T-helper 1 cell (primary cell): ENCODE measurements around the gene MTMR6.

ENCODE experiments used
- DNase-seq, 5 donors: peaks; one replicate each; pipeline ENCODE4 v3.0.0-alpha.2; 2012 to 2020

The MTMR6 gene

DNA sequence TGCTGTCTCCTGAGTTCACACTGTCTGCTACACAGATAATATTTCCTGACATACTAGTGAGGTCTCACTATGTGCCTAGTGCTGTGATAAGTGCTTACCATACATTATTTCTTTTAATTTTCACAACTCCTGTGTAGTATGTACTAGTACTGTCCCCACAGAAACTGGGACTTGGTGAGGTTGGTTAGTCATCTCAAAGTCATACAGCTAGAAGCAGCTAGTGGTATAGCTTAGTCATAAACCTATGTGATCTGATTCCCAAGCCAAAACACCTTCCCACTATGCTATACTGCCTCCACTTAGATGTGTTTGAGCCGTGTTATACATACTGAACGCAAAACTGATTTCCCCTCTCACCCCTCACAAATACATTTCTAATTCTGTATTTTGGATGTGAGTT, 10.5 kb downstream of the MTMR6 start:
- DNase-seq: peak in 1 of 5 donors; percentile 33

DNA sequence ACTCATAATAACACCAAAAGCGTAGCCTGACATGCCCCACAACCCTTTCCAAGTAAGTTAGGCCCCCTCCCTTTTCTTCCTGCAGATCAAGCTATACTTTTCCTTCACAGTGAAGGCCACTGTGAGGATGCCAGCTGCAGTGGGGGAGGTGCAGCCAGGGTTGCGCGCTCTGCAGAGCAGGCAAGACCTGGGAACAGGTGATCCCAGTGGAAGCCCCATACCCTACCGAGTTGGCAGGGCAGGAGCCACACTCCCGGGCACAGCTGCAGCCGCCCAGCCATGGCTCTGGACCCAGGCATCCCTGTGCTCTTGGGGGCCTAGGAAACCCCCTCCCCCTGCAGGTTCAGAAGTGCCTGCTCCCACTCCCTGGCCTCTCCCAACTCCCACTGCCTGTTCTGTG, 18.7 kb downstream of the MTMR6 start:
- DNase-seq: no peak

DNA sequence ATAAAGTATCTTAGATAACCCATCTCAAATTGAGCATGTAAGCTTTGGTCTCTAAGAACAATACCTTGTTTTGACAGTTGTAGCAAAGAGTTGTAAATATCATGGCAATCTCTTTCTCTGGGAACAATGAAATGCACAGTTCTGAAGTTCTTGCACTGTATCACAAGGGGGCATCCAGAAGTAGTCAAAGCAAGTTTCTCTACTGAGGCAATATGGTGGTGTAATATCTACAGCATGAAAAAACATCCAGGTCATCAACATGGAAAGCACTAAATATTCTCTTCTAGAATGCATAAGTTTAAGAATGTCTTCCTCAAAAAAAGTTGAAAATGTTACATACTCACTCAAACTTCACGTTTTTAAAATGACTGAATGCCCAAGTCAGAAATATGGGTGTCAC, 19.6 kb downstream of the MTMR6 start:
- peak in 1 of 5 donors; percentile 6 for DNase-seq

DNA sequence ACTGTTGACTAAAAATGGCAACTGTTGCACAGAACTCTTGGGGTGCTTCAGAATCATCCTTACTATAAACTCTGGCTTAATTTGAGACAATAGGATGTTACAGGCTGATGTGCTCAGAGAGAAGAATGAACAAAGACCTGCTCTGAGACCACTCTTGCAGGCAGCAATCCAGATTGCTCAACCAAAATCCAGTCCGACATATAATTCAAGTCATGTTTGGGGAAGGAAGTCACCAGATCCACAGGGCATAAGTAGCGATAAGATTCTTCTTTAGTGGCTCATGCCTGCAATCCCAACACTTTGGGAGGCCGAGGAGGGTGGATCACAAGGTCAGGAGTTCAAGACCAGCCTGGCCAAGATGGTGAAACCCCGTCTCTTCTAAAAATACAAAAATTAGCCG, 20.6 kb downstream of the MTMR6 start:
- no peak for DNase-seq

DNA sequence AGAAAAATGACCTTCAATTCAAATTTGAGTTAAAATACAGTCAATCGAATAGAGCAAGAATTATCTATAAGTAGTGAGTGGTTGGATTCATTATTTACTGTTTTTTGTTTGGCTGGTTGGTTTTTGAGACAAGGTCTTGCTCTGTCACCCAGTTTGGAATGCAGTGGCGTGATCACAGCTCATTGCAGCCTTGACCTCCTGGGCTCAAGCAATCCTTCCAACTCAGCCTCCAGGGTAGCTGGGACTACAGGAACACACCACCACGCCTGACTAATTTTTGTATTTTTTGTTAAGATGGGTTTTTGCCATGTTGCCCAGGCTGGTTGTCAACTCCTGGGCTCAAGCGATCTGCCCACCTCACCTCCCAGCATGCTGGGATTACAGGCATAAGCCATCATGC, 25.0 kb downstream of the MTMR6 start:
- no peak for DNase-seq

DNA sequence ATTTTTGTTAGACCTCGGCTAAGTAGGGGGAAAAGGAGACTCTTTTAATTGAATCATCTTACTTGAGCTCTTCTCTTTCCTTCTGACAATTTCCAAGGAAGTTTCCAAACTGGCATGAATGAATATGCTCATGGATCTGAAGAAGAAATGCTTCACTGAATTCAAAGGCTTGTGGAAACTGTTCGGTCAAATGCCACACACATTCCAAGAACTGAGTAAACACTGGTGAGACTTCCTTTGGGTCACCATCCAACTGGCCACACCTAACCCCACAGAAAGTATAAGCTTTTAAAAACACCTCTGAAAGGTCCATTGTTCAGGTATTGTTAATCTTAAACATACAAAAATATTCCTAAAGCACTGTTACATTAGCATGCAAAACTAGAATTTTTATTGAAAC, 33.6 kb downstream of the MTMR6 start:
- DNase-seq: no peak

DNA sequence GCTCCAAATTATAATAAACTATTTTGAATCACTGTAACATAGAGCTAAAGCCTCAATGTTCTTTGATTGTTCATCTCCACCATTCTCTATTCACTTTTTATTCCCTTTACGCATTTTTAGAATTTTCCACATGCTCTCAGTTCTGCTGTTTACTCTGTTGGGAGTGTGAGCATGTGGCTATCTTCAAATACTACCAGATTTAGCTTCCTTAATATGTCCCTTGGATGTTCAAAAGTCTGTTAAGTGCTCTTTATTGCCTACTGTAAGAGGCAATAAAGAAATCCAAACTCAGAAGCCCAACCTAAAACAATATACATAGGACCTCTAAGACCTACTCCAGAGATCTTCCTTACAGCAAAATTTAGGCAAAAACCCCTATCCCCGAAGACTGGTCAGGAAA, 34.5 kb downstream of the MTMR6 start:
- DNase-seq: no peak

DNA sequence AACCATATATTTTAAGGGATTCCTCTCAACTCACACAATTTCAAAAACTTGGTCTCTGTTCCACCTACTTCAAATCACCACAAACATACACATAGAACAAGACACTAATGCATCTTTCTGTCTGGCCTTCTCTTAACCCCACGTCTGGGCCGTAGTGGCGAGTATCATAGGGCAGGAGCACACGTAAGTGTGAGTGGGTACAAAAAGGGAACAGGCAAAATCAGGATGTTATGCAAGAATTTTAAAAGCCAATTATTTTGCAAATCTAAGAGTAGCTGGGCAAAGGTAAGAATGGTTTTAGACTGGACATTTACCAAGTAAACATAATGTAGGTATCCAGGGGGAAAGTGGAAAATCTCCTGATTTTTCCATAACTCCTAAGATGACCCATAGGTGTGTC, 35.1 kb downstream of the MTMR6 start:
- no peak for DNase-seq

DNA sequence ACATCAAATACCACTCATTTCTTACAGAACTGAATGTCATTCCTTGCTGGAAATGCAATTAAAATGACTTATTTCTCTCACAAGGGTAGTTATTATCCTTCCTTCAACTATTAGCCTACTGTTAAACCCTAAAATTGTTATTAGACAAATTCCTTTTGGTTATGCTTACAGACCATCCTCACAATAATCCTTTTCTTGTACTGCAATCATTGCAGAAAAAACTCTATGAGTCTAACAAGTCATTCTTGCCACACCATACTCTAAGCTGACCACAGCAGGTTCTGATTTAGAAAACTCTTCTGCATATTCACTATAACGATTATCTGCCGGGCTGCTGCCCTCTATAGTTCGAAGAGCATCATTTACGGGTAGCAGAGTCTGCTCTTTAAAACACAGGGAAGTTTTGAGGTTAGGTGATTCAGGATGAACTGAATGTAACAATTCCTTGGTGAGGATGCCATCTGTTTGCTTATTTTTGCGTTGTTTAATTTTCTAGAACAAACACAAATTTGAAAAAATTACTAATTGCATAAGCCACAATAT, 38.2 kb downstream of the MTMR6 start:
- no peak for DNase-seq

DNA sequence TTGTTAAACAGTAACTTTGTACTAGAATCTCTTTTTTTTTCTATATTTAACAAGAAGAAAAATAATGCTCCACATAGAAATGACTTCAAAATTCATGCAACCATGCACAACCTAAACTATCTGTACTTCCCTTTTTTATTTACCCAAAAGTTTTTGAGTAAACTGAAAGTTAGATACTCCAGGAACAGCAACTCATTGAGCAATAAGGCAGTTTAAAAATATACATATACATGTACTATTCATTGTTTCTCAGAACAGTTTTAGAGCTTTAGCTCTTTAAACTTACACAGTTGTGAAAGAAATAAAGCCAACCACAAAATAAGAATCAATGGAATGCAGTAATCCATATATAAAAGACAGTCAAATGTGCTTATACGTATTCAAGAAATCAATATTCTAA, 39.2 kb downstream of the MTMR6 start:
- no peak for DNase-seq

DNA sequence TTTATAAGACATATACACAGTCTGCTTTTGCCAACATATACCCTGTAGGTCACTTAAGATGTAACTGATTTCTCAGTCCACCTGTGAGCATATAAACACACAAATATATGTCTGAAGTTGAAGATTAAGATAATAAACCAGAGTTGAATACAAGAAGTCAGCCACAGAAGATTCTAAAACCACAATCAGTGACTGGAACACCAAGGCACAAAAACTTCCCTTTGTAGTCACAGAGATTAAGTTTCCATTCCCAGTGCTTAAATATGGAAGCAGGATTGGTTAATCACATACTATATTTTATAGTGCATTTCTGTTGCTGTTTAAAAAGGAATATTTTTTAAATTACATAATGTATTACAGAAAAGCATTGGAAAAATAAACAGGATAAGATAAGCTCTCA, 39.9 kb downstream of the MTMR6 start:
- no peak for DNase-seq

DNA sequence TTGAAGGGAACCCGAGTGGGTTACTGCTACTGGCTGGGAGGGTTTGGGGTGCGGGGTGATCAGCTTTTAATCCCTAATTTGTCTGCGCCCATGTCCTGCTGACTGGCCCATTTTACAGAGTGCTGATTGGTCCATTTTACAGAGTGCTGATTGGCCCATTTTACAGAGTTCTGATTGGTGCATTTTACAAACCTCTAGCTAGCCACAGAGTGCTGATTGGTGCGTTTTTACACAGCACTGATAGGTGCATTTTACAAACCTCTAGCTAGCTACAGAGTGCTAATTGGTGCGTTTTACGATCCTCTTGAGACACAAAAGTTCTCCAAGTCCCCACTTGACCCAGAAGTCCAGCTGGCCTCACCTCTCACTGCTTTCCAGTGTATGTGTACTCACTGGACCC, 43.2 kb downstream of the MTMR6 start:
- no peak for DNase-seq

DNA sequence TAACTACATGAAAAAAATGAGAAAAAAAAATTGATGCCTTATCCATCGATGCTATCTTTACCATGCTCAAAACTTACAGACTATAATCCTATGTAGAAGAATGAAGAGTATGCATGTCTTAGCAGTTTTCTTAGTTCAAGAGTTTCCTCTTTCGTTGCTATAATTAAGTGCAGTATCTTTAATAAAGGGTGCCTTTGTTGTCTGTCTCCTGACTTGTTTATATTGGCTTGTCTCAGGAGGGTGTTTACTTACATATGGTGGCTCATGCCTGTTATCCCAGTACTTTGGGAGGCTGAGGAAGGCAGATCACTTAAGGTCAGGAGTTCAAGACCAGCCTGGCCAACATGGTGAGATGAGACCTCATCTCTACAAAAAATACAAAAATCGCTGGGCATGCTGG, 44.3 kb downstream of the MTMR6 start:
- no peak for DNase-seq

DNA sequence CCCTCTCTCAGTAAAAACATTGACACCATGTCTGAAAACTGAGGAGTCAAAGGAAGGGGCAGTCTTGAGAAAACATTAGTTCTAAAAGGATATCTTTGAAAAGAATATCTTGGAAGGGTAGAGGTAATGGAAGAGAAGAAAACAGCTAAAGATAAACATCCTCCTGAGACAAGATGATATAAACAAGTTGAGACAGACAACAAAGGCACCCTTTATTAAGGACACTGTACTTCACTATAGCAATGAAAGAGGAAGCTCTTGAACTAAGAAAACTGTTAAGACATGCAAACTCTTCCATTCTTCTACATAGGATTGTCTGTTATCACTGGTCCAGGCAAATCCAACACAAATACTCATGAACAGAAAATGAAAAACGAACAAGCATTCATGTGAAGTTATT, 46.3 kb downstream of the MTMR6 start:
- no peak for DNase-seq

DNA sequence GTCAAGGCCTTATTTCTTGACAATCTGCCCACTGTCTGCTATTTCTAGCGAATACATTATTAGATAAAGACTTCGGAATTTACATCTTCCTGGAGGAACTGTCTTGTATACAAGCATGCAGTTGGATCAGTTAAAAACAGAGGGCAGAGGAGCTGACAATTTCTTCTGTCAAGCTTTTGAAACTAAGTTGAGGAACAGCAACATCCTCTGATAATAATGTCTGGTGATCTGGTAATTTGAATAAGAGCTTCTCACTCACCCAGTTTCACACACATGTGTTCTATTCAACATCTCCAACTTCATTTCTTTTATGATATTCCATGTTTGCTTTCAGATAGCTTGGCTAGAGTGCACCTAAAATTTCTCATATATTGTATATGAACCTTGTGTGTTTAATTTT, 50.2 kb downstream of the MTMR6 start:
- no peak for DNase-seq

DNA sequence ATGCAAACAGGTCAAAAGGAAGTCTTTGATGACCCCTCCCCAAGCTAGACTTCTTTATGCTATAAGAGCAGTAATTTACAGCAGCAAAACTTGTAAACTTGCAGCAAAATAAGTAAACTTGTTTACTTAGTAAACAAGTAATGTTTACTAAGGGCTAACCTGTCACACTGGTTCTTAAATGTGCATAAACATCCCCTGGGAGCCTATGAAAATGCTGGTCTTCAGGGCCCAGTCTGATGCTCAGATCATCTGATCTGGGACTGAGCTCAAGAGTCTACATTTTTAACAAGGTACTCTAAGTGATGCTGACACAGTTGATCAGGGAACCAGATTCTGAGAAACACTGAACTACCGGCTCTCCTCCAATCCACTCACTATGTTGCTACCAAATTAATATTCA, 53.4 kb downstream of the MTMR6 start:
- DNase-seq: no peak

DNA sequence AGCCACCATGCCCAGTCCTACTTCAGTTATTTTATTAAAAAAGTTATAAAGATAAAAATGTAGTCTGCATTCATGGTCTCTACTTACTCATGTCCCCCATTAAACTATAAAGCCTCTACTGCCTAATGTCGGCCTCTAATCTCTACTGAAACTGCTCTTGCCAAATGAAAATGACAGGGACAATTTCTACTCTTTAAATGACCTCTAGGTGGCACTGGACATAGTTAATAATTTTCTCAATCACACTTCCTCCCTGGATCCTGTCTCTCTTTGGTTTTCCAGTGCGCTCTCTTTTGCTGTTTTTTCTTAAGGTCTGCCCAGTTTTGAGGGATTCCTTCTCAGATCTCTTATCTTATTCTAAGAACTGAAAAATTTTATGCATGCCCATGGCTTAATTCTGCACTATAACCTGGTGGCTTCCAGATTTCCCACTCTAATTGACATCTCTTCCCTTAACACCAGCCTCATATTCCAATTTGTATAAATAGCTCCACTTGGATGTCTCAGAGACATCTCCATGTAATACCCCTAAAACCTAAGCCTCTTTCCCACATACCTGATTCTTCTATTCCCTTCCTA, 54.3 kb downstream of the MTMR6 start:
- peak in 1 of 5 donors; percentile 22 for DNase-seq

DNA sequence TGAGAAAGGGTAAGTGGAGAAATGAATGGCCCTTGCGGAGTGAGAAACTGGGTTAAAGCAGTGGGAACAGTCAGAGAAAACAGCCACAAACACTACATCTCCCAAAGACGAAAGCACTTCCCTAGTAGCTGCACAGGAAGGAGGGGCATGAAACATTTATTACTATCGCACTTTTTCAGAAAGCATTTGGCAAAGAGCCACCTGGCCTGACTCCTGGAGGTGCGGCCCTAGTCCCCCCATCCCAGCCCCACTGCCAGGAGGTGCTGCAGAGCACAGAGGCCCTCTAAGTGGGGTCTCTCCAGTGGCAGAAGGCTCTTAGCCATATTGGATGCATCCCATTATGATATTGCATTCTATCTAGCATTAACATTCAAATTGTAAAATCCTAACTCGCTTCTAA, 55.8 kb downstream of the MTMR6 start:
- DNase-seq: no peak

DNA sequence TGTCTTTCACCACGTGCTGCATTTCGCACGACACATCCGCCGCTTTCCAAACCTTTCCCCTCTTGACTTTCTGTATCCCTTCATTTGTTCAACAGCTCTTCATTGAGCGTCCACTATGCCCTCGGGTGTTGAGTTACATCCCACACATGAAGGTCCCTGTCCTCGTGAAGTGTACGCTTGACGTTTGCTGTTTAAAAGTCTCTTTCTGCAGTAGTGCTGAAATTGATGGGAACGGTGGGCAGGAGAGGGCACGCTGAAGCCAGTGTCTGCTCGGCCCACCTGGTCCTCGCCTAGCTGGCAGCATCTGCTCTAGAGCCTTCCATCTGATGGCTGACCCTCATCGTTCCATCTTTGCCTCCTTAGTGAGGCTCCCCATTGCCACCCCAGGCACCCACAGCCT, 59.6 kb downstream of the MTMR6 start:
- DNase-seq: no peak

DNA sequence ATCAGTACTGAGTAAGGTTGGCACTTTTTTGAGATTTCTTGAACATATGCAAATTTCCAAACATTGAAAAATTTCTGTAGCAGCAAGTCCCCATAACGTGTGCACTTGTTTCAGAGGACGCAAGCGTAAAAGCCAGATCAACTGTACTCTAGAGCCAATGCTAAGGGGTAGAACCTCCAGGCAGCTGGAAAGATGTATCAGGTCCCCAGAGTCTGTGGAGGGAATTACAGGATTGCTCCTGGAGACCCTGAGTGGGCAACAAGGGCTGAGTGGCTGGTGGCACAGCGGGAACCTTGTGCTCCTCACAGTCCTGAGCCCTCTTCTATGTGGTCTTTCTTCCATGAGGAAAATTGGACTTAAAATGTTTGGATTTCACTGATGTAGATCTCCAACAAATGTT, 61.3 kb downstream of the MTMR6 start:
- no peak for DNase-seq

DNA sequence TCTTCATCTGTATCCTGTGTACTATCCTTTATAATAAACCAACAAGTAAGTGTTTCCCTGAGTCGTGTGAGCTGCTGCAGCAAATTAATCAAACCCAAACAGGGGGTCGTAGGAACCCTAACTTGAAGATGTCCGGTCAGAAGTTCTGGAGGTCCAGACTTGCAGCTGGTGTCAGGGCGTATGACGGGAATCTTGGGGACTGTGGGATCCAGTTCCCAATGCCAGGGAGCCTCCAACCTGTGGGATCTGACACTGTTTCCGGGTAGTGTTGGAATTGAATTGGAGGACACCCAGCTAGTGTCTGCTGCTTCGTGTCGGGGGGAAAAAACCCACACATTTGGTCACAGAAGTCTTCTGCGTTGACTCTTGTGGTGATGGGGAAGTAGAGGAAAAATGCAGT, 63.1 kb downstream of the MTMR6 start:
- DNase-seq: no peak

DNA sequence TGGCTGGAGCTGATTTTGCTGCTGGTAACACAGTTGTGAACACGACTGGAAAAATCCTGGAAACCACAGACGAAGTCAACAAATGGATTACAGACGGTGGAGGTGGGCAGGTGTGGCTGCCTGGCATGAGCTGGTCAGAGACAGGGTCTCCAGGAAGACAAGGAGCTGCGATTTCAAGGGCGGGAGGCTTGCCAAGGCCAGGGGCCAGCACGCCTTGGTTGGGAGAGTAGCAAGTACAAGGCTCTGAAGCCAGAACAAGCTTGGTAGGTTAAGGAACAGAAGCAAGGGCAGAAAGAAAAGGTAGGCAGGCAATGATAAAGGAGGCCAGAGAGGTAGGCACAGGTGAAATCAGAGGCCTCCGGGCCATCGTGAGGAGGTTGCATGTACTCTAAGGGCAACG, 64.5 kb downstream of the MTMR6 start:
- no peak for DNase-seq

DNA sequence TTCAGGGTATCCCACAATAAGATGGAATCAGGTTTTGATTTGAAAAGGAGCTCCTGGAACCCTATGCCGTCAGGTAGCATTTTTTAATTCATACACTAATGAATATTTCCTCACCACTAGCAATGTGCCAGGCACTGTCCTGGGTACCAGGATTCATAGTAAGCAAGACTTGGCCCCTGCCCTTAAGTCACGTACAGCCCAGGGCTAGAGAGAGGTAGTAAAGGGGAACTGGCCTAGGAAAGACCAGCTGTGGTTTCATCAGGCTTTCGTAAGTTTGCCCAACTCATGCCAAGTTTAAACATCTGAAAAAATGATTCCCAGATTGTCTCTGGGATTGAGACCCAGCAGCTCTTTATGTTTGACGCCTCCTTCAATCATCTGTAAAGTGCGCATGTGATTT, 69.3 kb downstream of the MTMR6 start:
- no peak for DNase-seq

DNA sequence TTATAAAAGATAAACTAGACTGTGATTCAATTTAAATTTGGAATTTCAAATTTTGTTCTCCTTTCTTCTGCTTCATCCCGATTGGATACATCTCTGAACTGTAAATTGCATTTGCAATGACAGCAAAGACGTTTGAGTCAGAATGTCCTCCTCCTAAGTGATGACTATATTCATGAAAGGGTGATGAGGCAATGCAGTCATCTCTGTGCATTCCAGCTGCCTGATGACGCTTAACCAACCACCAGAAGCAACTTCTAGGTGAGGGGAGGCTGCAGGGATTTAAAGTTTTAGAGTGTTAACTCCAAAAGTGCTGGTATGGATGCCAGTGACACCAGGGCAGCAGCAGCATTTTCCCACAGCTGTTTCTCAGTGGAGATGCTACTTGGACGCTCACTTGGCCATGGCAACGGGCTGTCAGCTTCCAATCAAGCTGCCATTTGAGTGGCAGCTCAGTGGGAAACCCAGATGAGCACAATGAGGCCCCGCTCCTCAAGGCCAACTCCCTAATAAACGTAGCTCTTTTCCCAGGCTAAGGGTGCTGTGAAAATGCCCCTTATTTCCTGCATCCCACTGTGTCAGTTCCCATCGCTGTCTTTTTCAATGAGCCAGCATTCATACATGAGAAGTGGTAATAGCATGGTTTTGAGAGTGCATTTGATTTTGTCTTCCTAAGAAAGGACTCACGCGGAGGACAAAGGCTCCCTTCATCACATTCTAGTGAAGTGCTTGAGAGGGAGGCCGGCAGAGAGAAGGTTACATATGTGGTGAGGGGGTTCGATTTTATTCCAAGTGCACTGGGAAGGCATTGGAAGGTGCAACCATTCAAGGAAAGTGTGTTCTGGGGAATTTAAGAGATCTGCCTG, 70.0 kb downstream of the MTMR6 start:
- no peak for DNase-seq

DNA sequence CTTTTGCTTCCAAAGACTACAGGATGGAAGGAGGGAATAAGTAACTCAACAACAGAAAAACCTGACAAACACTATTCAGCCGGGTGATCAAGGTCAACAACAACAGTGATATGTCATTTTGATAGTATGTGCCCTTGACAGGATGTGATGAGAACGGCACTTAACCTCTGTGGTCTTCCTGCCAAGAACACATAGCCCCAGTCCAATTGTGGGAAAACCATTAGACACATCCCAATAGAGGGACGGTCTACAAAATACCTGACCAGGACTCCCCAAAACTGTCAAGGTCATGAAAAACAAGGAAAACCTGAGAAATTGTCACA, 72.1 kb downstream of the MTMR6 start:
- DNase-seq: no peak
